Head of caudate nucleus (tissue), 42 donors: Measurements from ENCODE around the gene POU2F3.
"Not testable (repeated sequence)": the region's sequence is repeated elsewhere in the genome, so short reads cannot be mapped to it uniquely, and the experiment has no call there.

Source experiments
- DNase-seq, 42 donors: peaks; one replicate each; pipeline versions ENCODE4 v3.0.0 to v3.0.0-alpha.2; 2020 to 2021; ENCODE audit warnings: mixed read lengths in 7 of 42
- intact Hi-C: fragments of 100-400 bp; cut with DNase I; formaldehyde crosslinking; loops from one replicate; pipeline ENCODE4 v1.15.0; 2022

Gene POU2F3

DNA sequence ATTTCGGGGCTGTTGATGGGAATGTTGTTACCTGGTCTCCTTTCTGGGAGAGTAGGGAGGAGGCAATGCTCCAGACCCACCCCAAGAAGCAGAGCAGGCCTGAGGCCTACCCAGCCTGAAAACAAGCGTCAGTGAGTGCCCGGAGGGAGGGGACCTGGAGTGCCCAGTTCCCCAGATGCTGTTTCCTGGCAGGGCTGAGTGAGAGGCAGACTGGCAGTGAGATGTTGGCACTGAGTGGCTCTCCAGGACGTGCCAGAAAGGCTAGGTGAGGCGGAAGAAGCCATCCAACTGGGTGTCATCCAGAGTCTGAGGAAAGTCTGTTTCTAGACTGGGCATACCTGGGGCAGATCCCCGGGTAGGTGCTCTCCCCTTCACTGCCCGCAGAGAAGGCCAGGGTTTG lies 1.3 kb downstream of the POU2F3 start:
- intact Hi-C loops = no loop called here
- DNase-seq = no peak

DNA sequence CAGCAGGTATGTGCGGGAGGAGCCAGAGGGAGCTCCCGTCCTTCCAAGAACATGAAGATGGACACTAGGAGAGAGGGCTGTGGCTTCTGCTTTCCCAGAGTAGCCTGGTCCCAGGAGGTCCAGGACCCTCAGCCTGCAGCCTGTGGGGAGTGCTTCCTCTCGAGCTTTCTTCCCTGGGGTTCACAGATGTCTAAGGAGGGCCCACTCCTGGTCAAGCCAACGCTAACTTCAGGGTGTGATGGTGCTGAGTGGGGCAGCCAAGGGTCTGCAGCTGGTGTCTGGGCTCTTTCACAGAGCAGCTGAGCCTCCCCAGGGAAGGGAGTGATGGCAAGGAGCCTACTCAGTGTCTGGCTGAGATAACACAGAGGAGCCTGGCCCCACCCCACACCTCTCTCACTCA lies 3.3 kb downstream of the POU2F3 start:
- intact Hi-C loops = no loop called here
- no peak for DNase-seq

DNA sequence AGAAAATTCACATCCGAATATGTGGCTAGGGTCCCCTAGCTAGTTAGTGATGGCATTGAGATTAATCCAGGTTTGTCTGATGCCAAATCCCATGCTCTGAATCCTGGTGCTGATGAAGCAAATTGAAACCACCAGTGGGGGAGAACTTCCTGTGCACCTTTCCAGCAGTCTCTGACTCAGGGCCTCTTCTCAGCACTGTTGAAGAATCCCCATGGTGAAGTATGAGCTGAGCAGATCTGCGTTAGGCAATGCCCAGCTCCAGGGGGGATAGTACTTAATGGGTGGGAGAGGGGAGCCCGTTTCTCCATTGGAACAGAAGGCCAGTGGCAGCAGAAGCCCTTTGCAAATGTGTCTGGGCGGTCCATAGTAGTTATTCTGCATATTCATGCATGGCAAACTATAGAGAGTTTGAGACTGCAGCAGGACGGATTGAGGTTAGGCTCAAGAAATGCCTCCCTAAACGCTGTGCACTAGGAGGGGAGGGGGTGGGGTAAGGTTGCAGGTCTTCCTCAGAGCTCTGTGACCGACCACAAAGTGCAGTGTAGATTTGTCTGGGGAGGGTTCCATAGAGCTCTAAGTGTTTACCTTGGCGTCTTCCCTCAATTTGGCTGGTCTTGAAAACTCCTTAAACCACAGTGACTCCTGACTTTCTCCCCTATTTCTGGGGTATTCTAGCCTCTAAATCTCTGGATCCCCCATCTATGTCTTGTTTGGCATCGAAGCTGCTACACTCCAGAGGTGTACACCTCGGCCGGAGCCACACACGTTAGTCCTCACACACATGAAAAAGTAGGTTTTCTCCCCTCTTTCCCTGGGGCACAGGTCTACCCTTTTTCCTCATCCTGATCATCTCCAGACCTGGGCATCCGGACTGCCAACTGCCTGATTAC lies 4.8 kb downstream of the POU2F3 start:
- DNase-seq = no peak
- intact Hi-C loops = no loop called here

- intact Hi-C loops = no loop called here
- DNase-seq = no peak
Observed at GRCh38 chr11:120245434-120245833, 5.5 kb downstream of the POU2F3 start.

DNA sequence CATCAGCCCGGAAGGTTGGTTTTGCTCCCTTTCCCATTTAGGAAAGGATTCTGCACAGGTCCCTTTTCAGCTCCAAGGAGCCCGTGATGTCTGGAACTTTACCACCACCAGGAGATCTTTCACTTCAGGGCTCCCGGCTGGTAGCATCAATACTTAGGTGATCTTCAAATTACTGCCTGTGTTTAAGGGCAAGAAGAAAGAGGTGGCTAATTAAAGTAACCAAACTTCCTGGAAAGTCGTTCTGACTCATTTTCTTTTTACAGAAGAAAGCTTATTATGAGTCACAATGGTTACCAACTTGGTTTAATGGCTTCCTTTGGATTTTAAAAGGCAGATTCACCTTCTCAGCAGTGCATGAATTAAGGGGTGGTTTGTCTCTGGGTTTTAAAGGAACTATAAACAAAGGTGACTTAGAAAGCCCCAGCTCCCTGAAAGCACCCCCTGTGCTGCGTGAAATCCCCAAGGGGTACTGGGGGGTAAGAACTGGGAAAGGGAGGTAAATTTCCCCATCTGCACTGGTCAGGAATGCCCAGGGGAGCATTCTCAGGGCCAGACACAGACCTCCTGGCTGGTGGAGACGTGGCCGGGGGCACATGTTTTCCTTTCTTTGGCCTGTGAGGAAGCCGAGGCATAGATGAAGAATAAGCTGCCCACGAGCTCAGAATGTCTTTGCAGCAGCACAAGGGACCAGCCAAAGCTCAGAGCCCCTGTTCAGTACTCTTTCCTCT lies 8.8 kb downstream of the POU2F3 start:
- intact Hi-C loops = no loop called here
- DNase-seq = no peak

- intact Hi-C loops = no loop called here
- no peak for DNase-seq
Observed at GRCh38 chr11:120249279-120250262, 9.6 kb downstream of the POU2F3 start.

DNA sequence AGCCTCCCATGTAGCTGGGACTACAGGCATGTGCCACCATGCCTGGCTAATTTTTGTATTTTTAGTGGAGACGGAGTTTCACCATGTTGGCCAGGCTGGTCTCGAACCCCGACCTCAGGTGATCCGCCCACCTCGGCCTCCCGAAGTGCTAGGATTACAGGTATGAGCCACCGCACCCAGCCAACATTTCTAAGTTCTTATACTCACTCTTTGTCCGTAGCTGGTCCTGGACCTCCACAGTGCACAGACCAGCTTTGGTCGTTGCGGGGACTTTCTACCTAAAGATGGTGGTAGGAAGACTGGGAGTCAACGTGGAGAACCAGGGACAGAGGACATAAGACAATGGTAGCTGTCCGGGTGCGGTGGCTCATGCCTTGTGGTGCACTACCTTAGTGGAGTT lies 13.4 kb downstream of the POU2F3 start:
- DNase-seq, intact Hi-C loops: not testable (repeated sequence)

DNA sequence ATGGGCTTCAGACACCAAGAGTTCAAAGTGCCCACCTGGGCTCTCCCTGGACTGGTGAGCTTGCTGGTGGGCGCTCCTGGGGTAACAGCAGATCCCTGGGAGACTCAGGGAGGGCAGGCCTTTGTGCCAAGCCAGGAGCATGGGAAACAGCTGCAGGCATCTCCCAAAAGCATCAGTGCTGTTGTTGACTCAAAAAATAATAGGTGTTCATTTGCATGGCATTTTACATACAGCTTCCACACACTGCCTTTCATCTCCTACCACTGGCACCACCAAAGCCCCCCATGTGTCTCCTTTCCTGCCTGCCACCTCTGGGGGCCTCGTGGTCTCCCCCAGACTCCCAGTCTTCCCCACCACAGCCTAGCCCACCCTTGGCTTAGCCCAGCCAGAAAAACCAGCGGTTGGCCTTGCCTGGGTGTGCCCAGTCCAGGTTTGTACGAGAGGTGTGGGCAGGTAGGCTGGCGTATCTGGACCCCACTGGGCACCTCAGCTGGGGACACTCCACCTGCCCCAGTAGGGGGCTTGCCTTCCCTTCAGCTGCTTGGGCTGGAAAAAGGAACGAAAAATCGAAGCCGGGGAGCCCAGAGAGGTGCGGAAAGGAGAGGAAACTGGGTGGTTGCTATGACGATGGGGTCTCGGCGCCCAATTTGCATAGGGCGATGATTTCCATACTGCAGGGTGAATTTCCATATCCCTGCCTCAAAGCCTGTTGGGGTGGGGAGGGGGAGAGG lies 15.0 kb downstream of the POU2F3 start:
- no peak for DNase-seq

GRCh38 chr11:120255519-120255866 lies 15.6 kb downstream of the POU2F3 start:
- intact Hi-C loops = no loop called here
- no peak for DNase-seq

More for the DNA sequence above, 15.0 kb downstream of the POU2F3 start:
- intact Hi-C loops = no loop called here

GRCh38 chr11:120256178-120256577 lies 16.2 kb downstream of the POU2F3 start:
- intact Hi-C loops = no loop called here
- no peak for DNase-seq

- intact Hi-C loops = no loop called here
- DNase-seq = no peak
Observed at GRCh38 chr11:120256779-120257178, 16.8 kb downstream of the POU2F3 start.

DNA sequence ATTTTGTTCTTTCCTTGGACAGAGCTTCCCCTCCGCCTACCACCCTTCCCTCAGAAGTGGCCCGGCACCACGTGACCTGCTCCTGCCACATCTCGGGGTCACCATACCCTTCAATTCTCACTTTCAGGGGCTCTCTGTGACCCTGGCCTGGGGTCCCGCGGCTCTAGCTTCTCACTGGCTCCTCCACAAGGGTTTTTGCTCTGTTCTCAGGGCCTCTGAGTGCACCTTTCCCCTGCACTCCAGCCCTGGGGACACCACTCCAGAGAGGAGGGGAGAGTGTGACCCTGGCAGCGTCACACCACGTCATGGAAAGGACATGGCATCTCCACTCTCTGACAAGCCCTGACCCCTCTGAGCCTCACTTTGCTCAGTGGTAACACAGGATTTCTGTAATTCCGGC lies 17.4 kb downstream of the POU2F3 start:
- intact Hi-C loops = no loop called here

GRCh38 chr11:120258661-120259060 lies 18.7 kb downstream of the POU2F3 start:
- intact Hi-C loops = no loop called here
- DNase-seq = no peak

More for the DNA sequence above, 17.4 kb downstream of the POU2F3 start:
- no peak for DNase-seq

GRCh38 chr11:120259241-120259640 lies 19.3 kb downstream of the POU2F3 start:
- intact Hi-C loops = no loop called here

DNA sequence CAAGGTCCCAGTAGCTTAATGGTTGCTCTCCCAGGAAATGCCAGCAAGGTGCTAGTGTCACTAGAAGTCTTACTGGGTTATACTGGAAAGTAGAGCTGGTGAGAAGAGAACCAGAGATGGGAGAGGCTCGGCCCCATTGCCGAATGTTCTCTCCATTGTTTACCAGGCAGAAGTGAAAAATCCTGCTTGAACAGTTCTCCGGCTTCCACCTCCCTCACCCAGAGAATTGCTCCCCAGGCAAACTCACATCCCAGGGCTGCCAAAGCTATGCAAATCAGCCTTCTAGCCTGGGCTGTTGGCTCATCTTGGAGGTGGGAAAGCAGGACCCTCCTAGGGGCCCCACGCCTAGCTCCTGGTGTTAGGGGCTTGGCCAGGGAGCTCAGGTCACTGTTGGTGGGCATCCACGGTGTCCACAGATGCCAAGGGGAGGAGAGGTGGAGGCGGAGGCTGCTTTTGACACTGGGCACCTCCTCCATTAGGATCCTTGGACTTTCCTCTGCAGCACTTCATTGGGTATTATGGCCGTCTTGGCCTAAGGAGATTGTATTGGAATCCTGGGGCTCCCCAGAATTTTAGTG lies 20.1 kb downstream of the POU2F3 start:
- intact Hi-C loops = no loop called here
- DNase-seq = no peak

More at GRCh38 chr11:120259241-120259640, 19.3 kb downstream of the POU2F3 start:
- DNase-seq = no peak

DNA sequence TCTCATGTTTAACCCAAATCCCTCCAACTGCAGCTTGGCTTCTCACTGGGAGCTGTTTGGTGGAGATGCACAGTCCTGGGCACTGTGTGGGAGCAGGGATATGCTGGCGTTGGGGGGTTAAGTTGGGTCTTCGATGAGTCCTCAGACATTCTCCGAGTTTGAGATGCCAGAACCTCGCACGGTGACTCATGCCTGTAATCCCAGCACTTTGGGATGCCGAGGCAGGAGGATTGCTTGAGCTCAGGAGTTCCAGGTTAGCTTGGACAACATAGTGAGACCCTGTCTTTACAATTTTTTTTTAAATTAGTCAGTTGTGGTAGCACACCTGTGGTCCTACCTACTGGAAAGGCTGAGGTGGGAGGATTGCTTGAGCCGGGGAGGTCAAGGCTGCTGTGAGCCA lies 20.7 kb downstream of the POU2F3 start:
- intact Hi-C loops = no loop called here
- no peak for DNase-seq

DNA sequence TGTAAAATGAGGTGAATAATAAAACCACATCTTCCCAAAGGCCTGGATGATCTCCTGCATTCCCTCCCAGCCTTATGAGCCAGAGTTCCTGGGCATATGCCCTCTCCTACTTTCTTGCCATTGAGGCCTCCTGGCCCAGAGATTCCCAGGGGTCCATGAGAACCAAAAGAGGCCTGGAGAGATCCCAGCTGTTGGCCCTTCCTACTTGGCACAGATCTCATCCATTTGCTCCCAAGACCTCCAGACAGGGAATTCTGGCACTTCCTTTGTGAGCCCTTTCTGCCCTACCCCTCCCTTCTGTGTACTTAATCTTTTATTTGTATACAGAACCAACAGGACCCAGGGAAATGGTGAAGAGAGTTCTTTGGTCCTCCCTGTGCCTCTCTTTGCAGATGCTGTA lies 21.4 kb downstream of the POU2F3 start:
- intact Hi-C loops = no loop called here
- no peak for DNase-seq

DNA sequence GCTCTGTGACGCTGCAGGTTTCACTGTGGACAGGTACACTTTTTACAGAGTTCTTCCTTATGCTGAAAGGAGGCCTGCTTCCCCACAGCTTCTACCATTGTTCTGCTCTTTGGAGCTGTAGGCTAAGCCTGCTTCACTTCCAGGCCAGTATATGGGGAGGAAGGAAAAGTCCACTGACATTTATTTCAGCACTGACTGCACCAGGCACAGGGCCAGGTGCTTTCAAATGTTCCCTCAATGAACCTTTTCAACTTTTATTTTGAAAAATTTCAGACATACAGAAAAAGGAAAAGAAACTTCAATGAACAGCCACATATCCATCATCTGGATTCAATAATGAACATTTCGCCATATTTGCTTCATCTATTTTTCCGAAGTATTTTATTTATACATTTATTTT lies 22.0 kb downstream of the POU2F3 start:
- no peak for DNase-seq
- intact Hi-C loops = no loop called here
